Activated T-cell treated with anti-CD3 and anti-CD28 coated beads, Interleukin-2, amount 50 U/mL, for 4 hours (primary cell): ENCODE measurements around the gene TEKT5. TPM values are rescaled to one million over a fixed set of nuclear protein-coding genes. Genes with fewer than 3 reads are reported as not detected.

ENCODE experiments used
- ATAC-seq, 2 donors: fragments of 200-7000 bp; cut with Tn5 transposase; one replicate each; pipeline ENCODE4 v1.10.0; 2021
- DNase-seq: peaks from one replicate; pipeline ENCODE4 v3.0.0-alpha.2; 2020
- H3K27me3 Mint-ChIP-seq: one replicate; pipeline ENCODE4 v1.8.0; 2021; ENCODE audit warnings: low read depth, mixed read lengths
- H3K36me3 Mint-ChIP-seq: one replicate; pipeline ENCODE4 v1.8.0; 2022; ENCODE audit warnings: mixed read lengths; ENCODE audit not compliant: insufficient read depth
- H3K4me1 Mint-ChIP-seq: one replicate; pipeline ENCODE4 v1.8.0; 2021; ENCODE audit warnings: low read depth, mixed read lengths
- H3K4me3 Mint-ChIP-seq: one replicate; pipeline ENCODE4 v1.8.0; 2021; ENCODE audit warnings: mild to moderate bottlenecking, moderate library complexity, mixed read lengths
- H3K9me3 Mint-ChIP-seq: one replicate; pipeline ENCODE4 v1.8.0; 2021; ENCODE audit warnings: mixed read lengths
- total RNA-seq, 3 donors: library from RNA; stranded (reverse); gene quantifications; one replicate each; pipeline ENCODE4 v1.2.1, GENCODE V29; 2021

The TEKT5 gene
- total RNA-seq, 3 donors from 2014 or later = not detected

- no peaks in the 10 kb centered on the region for H3K4me1 Mint-ChIP-seq
- no peak for ATAC-seq
- no peak for DNase-seq
- no peak overlapping the region for H3K4me3 Mint-ChIP-seq
- no peaks in the 10 kb centered on the region for H3K36me3 Mint-ChIP-seq
- peaks cover 7% of the 10 kb centered on the region for H3K27me3 Mint-ChIP-seq
- no peaks in the 10 kb centered on the region for H3K9me3 Mint-ChIP-seq
Measured at GRCh38 chr16:10676284-10676683, 18.4 kb downstream of the TEKT5 start.

GRCh38 chr16:10675861-10676260 is 18.9 kb downstream of the TEKT5 start:
- no peaks in the 10 kb centered on the region for H3K9me3 Mint-ChIP-seq
- no peak overlapping the region for H3K4me3 Mint-ChIP-seq
- no peaks in the 10 kb centered on the region for H3K4me1 Mint-ChIP-seq
- no peaks in the 10 kb centered on the region for H3K36me3 Mint-ChIP-seq
- peaks cover 7% of the 10 kb centered on the region for H3K27me3 Mint-ChIP-seq
- DNase-seq (no peak), ATAC-seq (no peak)

- no peak overlapping the region for H3K4me3 Mint-ChIP-seq
- no peaks in the 10 kb centered on the region for H3K4me1 Mint-ChIP-seq
- DNase-seq (no peak), ATAC-seq (no peak)
- no peaks in the 10 kb centered on the region for H3K36me3 Mint-ChIP-seq
- H3K27me3 Mint-ChIP-seq = peaks cover 7% of the 10 kb centered on the region
- no peaks in the 10 kb centered on the region for H3K9me3 Mint-ChIP-seq
Measured at GRCh38 chr16:10675216-10675615, 19.5 kb downstream of the TEKT5 start.

GRCh38 chr16:10671729-10672128 is 23.0 kb downstream of the TEKT5 start:
- ATAC-seq = no peak

GRCh38 chr16:10669791-10670190 is 24.9 kb downstream of the TEKT5 start:
- no peaks in the 10 kb centered on the region for H3K36me3 Mint-ChIP-seq
- H3K4me1 Mint-ChIP-seq = no peaks in the 10 kb centered on the region
- no peaks in the 10 kb centered on the region for H3K9me3 Mint-ChIP-seq
- ATAC-seq (no peak), DNase-seq (no peak)
- H3K4me3 Mint-ChIP-seq = no peak overlapping the region
- H3K27me3 Mint-ChIP-seq = peaks cover under 1% of the 10 kb centered on the region

More at GRCh38 chr16:10671729-10672128, 23.0 kb downstream of the TEKT5 start:
- DNase-seq = no peak
- H3K4me3 Mint-ChIP-seq = no peak overlapping the region
- no peaks in the 10 kb centered on the region for H3K4me1 Mint-ChIP-seq
- H3K36me3 Mint-ChIP-seq = no peaks in the 10 kb centered on the region
- H3K27me3 Mint-ChIP-seq = peaks cover 2% of the 10 kb centered on the region
- no peaks in the 10 kb centered on the region for H3K9me3 Mint-ChIP-seq

GRCh38 chr16:10668322-10669045 is 26.2 kb downstream of the TEKT5 start:
- no peak overlapping the region for H3K4me3 Mint-ChIP-seq
- H3K4me1 Mint-ChIP-seq = no peaks in the 10 kb centered on the region
- DNase-seq (no peak), ATAC-seq (no peak)
- H3K27me3 Mint-ChIP-seq = peaks cover 5% of the 10 kb centered on the region
- H3K9me3 Mint-ChIP-seq = no peaks in the 10 kb centered on the region
- H3K36me3 Mint-ChIP-seq = no peaks in the 10 kb centered on the region

- DNase-seq = no peak
- Mint-ChIP-seq H3K9me3 (no peaks in the 10 kb centered on the region), H3K27me3 (peaks cover 8% of the 10 kb centered on the region), H3K4me3 (no peak overlapping the region), H3K36me3 (no peaks in the 10 kb centered on the region), H3K4me1 (no peaks in the 10 kb centered on the region)
- ATAC-seq = no peak
Measured at GRCh38 chr16:10667239-10667638, 27.5 kb downstream of the TEKT5 start.

- Mint-ChIP-seq H3K36me3 (no peaks in the 10 kb centered on the region), H3K27me3 (peaks cover 9% of the 10 kb centered on the region)
- ATAC-seq = no peak
Measured at GRCh38 chr16:10666291-10666690, 28.4 kb downstream of the TEKT5 start.

GRCh38 chr16:10665166-10665565 is 29.6 kb downstream of the TEKT5 start:
- Mint-ChIP-seq H3K4me1 (no peaks in the 10 kb centered on the region), H3K27me3 (peaks cover 9% of the 10 kb centered on the region), H3K36me3 (no peaks in the 10 kb centered on the region), H3K9me3 (no peaks in the 10 kb centered on the region), H3K4me3 (no peak overlapping the region)
- ATAC-seq = no peak
- no peak for DNase-seq

More at GRCh38 chr16:10666291-10666690, 28.4 kb downstream of the TEKT5 start:
- H3K9me3 Mint-ChIP-seq = no peaks in the 10 kb centered on the region
- no peaks in the 10 kb centered on the region for H3K4me1 Mint-ChIP-seq
- no peak overlapping the region for H3K4me3 Mint-ChIP-seq
- no peak for DNase-seq

- H3K4me1 Mint-ChIP-seq = no peaks in the 10 kb centered on the region
- H3K36me3 Mint-ChIP-seq = no peaks in the 10 kb centered on the region
- peaks cover 9% of the 10 kb centered on the region for H3K27me3 Mint-ChIP-seq
- DNase-seq = no peak
- no peaks in the 10 kb centered on the region for H3K9me3 Mint-ChIP-seq
- no peak for ATAC-seq
- no peak overlapping the region for H3K4me3 Mint-ChIP-seq
Measured at GRCh38 chr16:10664720-10665126, 30.0 kb downstream of the TEKT5 start.

GRCh38 chr16:10663744-10664143 is 31.0 kb downstream of the TEKT5 start:
- ATAC-seq = no peak
- Mint-ChIP-seq H3K4me3 (no peak overlapping the region), H3K27me3 (peaks cover 9% of the 10 kb centered on the region), H3K4me1 (no peaks in the 10 kb centered on the region), H3K36me3 (no peaks in the 10 kb centered on the region), H3K9me3 (no peaks in the 10 kb centered on the region)
- DNase-seq = no peak

- Mint-ChIP-seq H3K27me3 (peaks cover 9% of the 10 kb centered on the region), H3K4me1 (no peaks in the 10 kb centered on the region), H3K9me3 (no peaks in the 10 kb centered on the region), H3K36me3 (no peaks in the 10 kb centered on the region), H3K4me3 (no peak overlapping the region)
- no peak for DNase-seq
- no peak for ATAC-seq
Measured at GRCh38 chr16:10663146-10663545, 31.6 kb downstream of the TEKT5 start.

- no peak overlapping the region for H3K4me3 Mint-ChIP-seq
- ATAC-seq (no peak), DNase-seq (no peak)
- H3K27me3 Mint-ChIP-seq = peaks cover 9% of the 10 kb centered on the region
- no peaks in the 10 kb centered on the region for H3K36me3 Mint-ChIP-seq
- H3K9me3 Mint-ChIP-seq = no peaks in the 10 kb centered on the region
- no peaks in the 10 kb centered on the region for H3K4me1 Mint-ChIP-seq
Measured at GRCh38 chr16:10662212-10662611, 32.5 kb downstream of the TEKT5 start.

- no peak overlapping the region for H3K4me3 Mint-ChIP-seq
- no peaks in the 10 kb centered on the region for H3K9me3 Mint-ChIP-seq
- ATAC-seq = no peak
- no peaks in the 10 kb centered on the region for H3K36me3 Mint-ChIP-seq
- peaks cover 9% of the 10 kb centered on the region for H3K27me3 Mint-ChIP-seq
- no peaks in the 10 kb centered on the region for H3K4me1 Mint-ChIP-seq
- no peak for DNase-seq
Measured at GRCh38 chr16:10661737-10662136, 33.0 kb downstream of the TEKT5 start.

- no peaks in the 10 kb centered on the region for H3K4me1 Mint-ChIP-seq
- H3K4me3 Mint-ChIP-seq = no peak overlapping the region
- H3K27me3 Mint-ChIP-seq = peaks cover 9% of the 10 kb centered on the region
- DNase-seq = no peak
- no peaks in the 10 kb centered on the region for H3K36me3 Mint-ChIP-seq
- no peak for ATAC-seq
- no peaks in the 10 kb centered on the region for H3K9me3 Mint-ChIP-seq
Measured at GRCh38 chr16:10660950-10661635, 33.6 kb downstream of the TEKT5 start.
